Measurements from ENCODE around the gene JAZF1.

The JAZF1 gene

GRCh38 chr7:27812706-27813105 is 367.9 kb downstream of the JAZF1 start:
- Histone ChIP-seq H4K20me1 (ENCODE audit: control insufficient read depth, insufficient read depth, low read depth, low read length) (no peaks in the 10 kb centered on the region), H3K9me3 (ENCODE audit: control insufficient read depth, insufficient read depth, low read length) (no peaks in the 10 kb centered on the region), H3K4me2 (ENCODE audit: low read length) (no peak overlapping the region), H3K9me2 (replicated peaks; ENCODE audit: control insufficient read depth, low read length) (no peaks in the 10 kb centered on the region), H3K4me3 (ENCODE audit: low read length) (no peak overlapping the region), H3F3A (ENCODE audit: control insufficient read depth, insufficient read depth) (no peaks in the 10 kb centered on the region), H3K27me3 (ENCODE audit: control insufficient read depth, low read length) (no peaks in the 10 kb centered on the region), H3K79me2 (ENCODE audit: control insufficient read depth, low read length) (no peaks in the 10 kb centered on the region), H3K36me3 (ENCODE audit: control insufficient read depth, low read length) (peaks cover 3% of the 10 kb centered on the region; the same call in 1 of the 2 replicates), H3K4me1 (ENCODE audit: control insufficient read depth, low read length) (no peaks in the 10 kb centered on the region), H3K27ac (ENCODE audit: low read depth, low read length) (no peak overlapping the region)
- TF ChIP-seq CTCF (IDR thresholded peaks at IDR 0.05; ENCODE audit: low read depth, low read length, poor library complexity, severe bottlenecking) (no peak), EZH2phosphoT487 (IDR thresholded peaks at IDR 0.05; ENCODE audit: borderline replicate concordance, low read length) (no peak)

GRCh38 chr7:27810186-27810585 is 370.4 kb downstream of the JAZF1 start:
- Histone ChIP-seq H3F3A (ENCODE audit: control insufficient read depth, insufficient read depth) (no peaks in the 10 kb centered on the region), H3K9me3 (ENCODE audit: control insufficient read depth, insufficient read depth, low read length) (no peaks in the 10 kb centered on the region), H3K79me2 (ENCODE audit: control insufficient read depth, low read length) (no peaks in the 10 kb centered on the region), H3K9me2 (replicated peaks; ENCODE audit: control insufficient read depth, low read length) (no peaks in the 10 kb centered on the region), H3K27ac (ENCODE audit: low read depth, low read length) (no peak overlapping the region), H3K4me3 (ENCODE audit: low read length) (no peak overlapping the region), H3K4me2 (ENCODE audit: low read length) (no peak overlapping the region), H3K4me1 (ENCODE audit: control insufficient read depth, low read length) (no peaks in the 10 kb centered on the region), H3K27me3 (ENCODE audit: control insufficient read depth, low read length) (no peaks in the 10 kb centered on the region), H3K36me3 (ENCODE audit: control insufficient read depth, low read length) (no peaks in the 10 kb centered on the region), H4K20me1 (ENCODE audit: control insufficient read depth, insufficient read depth, low read depth, low read length) (no peaks in the 10 kb centered on the region)
- no peak for TF ChIP-seq CTCF (IDR thresholded peaks at IDR 0.05; ENCODE audit: low read depth, low read length, poor library complexity, severe bottlenecking)

GRCh38 chr7:27808626-27809025 is 372.0 kb downstream of the JAZF1 start:
- H4K20me1 ChIP-seq (ENCODE audit: control insufficient read depth, insufficient read depth, low read depth, low read length), result no peaks in the 10 kb centered on the region
- no peaks in the 10 kb centered on the region for H3K27me3 ChIP-seq (ENCODE audit: control insufficient read depth, low read length)
- TF ChIP-seq EZH2phosphoT487 (IDR thresholded peaks at IDR 0.05; ENCODE audit: borderline replicate concordance, low read length) (no peak), CTCF (IDR thresholded peaks at IDR 0.05; ENCODE audit: low read depth, low read length, poor library complexity, severe bottlenecking) (no peak)
- no peaks in the 10 kb centered on the region for H3K9me3 ChIP-seq (ENCODE audit: control insufficient read depth, insufficient read depth, low read length)
- no peaks in the 10 kb centered on the region for H3K4me1 ChIP-seq (ENCODE audit: control insufficient read depth, low read length)
- no peaks in the 10 kb centered on the region for H3K9me2 ChIP-seq (replicated peaks; ENCODE audit: control insufficient read depth, low read length)
- H3K36me3 ChIP-seq (ENCODE audit: control insufficient read depth, low read length), result no peaks in the 10 kb centered on the region
- no peak overlapping the region for H3K4me2 ChIP-seq (ENCODE audit: low read length)
- H3K79me2 ChIP-seq (ENCODE audit: control insufficient read depth, low read length), result no peaks in the 10 kb centered on the region
- H3K4me3 ChIP-seq (ENCODE audit: low read length), result no peak overlapping the region
- no peak overlapping the region for H3K27ac ChIP-seq (ENCODE audit: low read depth, low read length)
- no peaks in the 10 kb centered on the region for H3F3A ChIP-seq (ENCODE audit: control insufficient read depth, insufficient read depth)

- TF ChIP-seq EZH2phosphoT487 (IDR thresholded peaks at IDR 0.05; ENCODE audit: borderline replicate concordance, low read length), result no peak
- no peak for TF ChIP-seq CTCF (IDR thresholded peaks at IDR 0.05; ENCODE audit: low read depth, low read length, poor library complexity, severe bottlenecking)
- Histone ChIP-seq H3K9me2 (replicated peaks; ENCODE audit: control insufficient read depth, low read length) (no peaks in the 10 kb centered on the region), H3K4me2 (ENCODE audit: low read length) (no peak overlapping the region), H4K20me1 (ENCODE audit: control insufficient read depth, insufficient read depth, low read depth, low read length) (no peaks in the 10 kb centered on the region), H3K9me3 (ENCODE audit: control insufficient read depth, insufficient read depth, low read length) (no peaks in the 10 kb centered on the region), H3K79me2 (ENCODE audit: control insufficient read depth, low read length) (no peaks in the 10 kb centered on the region), H3K4me3 (ENCODE audit: low read length) (no peak overlapping the region), H3K36me3 (ENCODE audit: control insufficient read depth, low read length) (0 out of 2 replicates have a peak, but pooled peaks cover 5% of the 10 kb centered on the region), H3K27ac (ENCODE audit: low read depth, low read length) (no peak overlapping the region), H3K4me1 (ENCODE audit: control insufficient read depth, low read length) (no peaks in the 10 kb centered on the region), H3F3A (ENCODE audit: control insufficient read depth, insufficient read depth) (no peaks in the 10 kb centered on the region), H3K27me3 (ENCODE audit: control insufficient read depth, low read length) (no peaks in the 10 kb centered on the region)
Measured at GRCh38 chr7:27804139-27804538, 376.5 kb downstream of the JAZF1 start.

All from DOHH2 (cell line).